Spinal cord (tissue), 10 donors: ENCODE data around the gene NTRK3. TPM values are rescaled to one million over a fixed set of nuclear protein-coding genes. Genes with fewer than 3 reads are reported as not detected.
A peak's percentile ranks its signal among the peaks of the same experiment; 100 is the strongest.

Experiments used
- DNase-seq, 6 donors: peaks; one replicate each; pipeline versions ENCODE4 v3.0.0 to v3.0.0-alpha.2; 2013 to 2015; ENCODE audit warnings: low spot score in 6 of 6, low read depth in 4 of 6
- H3K27ac ChIP-seq: one replicate; pipeline ENCODE4 v1.5.1; 2013; ENCODE audit warnings: low read depth, low read length, control low read depth
- H3K27me3 ChIP-seq: one replicate; pipeline ENCODE4 v1.6.1; 2013; ENCODE audit warnings: low read length; ENCODE audit not compliant: control insufficient read depth, insufficient read depth
- H3K36me3 ChIP-seq: one replicate; pipeline ENCODE4 v1.6.1; 2013; ENCODE audit warnings: low read length; ENCODE audit not compliant: control insufficient read depth, insufficient read depth
- H3K4me1 ChIP-seq: one replicate; pipeline ENCODE4 v1.6.1; 2013; ENCODE audit warnings: low read length; ENCODE audit not compliant: control insufficient read depth, insufficient read depth
- H3K4me3 ChIP-seq: one replicate; pipeline ENCODE4 v1.5.1; 2013; ENCODE audit warnings: low read depth, low read length, control low read depth
- H3K9me3 ChIP-seq: one replicate; pipeline ENCODE4 v1.6.1; 2013; ENCODE audit warnings: low read length; ENCODE audit not compliant: control insufficient read depth, insufficient read depth
- WGBS: methylation state at CpG from one replicate; pipeline ENCODE4 v1.1.5; 2013; ENCODE audit warnings: missing lambda C conversion rate; ENCODE audit not compliant: insufficient coverage; 5-methylcytosine and 5-hydroxymethylcytosine counted together
- polyA plus RNA-seq, 2 donors: library from polyadenylated mRNA; unstranded; fragments of 120-200 nt; gene quantifications; one replicate each; pipeline ENCODE4 v1.2.1, GENCODE V29; 2013; ENCODE audit not compliant: insufficient read length in 2 of 2
- total RNA-seq, 2 donors: library from RNA; depleted of rRNA in 1 of 2; stranded (reverse); fragments of 120-200 nt in 1 of 2; fragments of >200 nt in 1 of 2; gene quantifications; one replicate each; pipeline versions ENCODE4 v1.2.3 to v1.2.4, GENCODE V29; 2013 to 2014
- donor health status: healthy.

Gene NTRK3
- total and polyA plus RNA-seq, 4 donors: 49.5 to 68.1 (median 60.9) TPM

DNA sequence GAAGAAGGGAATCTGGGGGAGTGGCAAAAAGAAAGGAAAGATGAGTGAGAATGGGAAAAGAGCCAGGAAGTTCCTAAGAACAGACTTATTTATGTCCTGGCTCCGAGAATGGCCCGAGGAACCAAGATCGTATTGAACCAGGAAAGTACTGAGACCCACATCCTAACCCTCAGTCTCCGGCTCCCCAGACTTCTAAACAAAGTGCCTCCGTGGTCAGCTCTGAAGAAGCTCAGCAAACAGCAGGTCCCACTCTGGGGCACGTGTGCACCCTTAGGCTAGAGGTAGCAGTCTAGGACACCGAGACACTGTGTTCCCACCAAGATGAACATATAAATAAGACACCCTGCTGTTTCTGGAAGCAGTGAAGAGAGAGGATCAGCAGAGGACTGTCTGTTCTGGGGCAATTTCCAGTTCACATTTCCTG lies 307.4 kb downstream of the NTRK3 start:
- H3K4me3 ChIP-seq: no peak overlapping the region
- H3K4me1 ChIP-seq: peaks cover 34% of the 10 kb centered on the region
- WGBS: 44% methylated on average over 6 of the region's 7 CpGs
- peak overlapping the region; percentile 58 for H3K27ac ChIP-seq
- peaks cover 4% of the 10 kb centered on the region for H3K36me3 ChIP-seq
- no peaks in the 10 kb centered on the region for H3K27me3 ChIP-seq
- DNase-seq: peak in 1 of 6 donors; percentile 55
- no peaks in the 10 kb centered on the region for H3K9me3 ChIP-seq

DNA sequence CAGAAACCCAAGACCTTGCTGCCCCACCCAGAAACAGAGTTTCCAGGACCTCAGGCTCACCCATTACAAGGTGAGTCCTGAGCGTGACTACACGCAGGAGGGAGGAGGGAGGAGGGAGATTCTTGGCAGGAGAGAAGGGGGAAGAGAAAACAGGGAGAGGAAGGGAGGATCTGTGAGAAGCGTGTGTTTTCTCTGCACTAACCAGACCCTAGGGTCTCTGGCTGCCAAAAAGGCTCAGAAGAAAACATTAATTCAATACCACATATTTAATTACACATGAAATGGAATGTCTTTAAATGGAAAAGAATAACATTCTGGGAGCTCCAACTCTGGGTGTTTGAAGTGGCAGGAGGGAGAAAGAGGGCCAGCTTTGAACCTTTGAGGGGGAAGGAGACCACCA lies 309.0 kb downstream of the NTRK3 start:
- peak in 1 of 6 donors; percentile 49 for DNase-seq
- Histone ChIP-seq H3K36me3 (peaks cover under 1% of the 10 kb centered on the region), H3K9me3 (no peaks in the 10 kb centered on the region), H3K27me3 (no peaks in the 10 kb centered on the region), H3K4me3 (no peak overlapping the region), H3K27ac (peak overlapping the region; percentile 40), H3K4me1 (peaks cover 31% of the 10 kb centered on the region)
- no CpG with 5 or more reads among the region's 3 CpGs for WGBS

- 100% methylated on average over 1 of the region's 3 CpGs for WGBS
- Histone ChIP-seq H3K9me3 (no peaks in the 10 kb centered on the region), H3K4me1 (peaks cover 39% of the 10 kb centered on the region), H3K36me3 (peaks cover 7% of the 10 kb centered on the region), H3K27me3 (no peaks in the 10 kb centered on the region), H3K27ac (peak overlapping the region; percentile 73), H3K4me3 (no peak overlapping the region)
- DNase-seq: no peak
Measured at GRCh38 chr15:87945246-87945645, 311.3 kb downstream of the NTRK3 start.

DNA sequence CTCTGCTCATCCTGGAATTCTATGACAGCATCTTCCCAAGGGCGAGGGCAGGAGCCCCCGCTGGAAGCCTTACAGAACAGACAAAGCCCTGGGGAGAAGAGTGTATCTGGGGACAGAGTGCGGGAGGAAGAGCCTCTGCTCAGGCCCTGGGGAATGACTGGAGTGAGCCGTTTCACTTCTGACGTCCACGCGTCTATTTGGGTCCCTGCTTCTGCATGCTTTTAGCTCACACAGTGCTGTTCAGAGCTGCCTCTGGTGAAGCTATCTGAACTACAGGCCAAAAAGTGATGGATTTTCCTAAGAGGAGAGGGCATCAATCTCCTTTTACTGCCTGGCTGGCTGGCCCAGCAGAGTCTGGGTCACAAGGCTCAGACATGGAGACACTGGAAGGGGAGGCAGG lies 311.8 kb downstream of the NTRK3 start:
- peak in 2 of 6 donors; percentile 25 to 48 for DNase-seq
- Histone ChIP-seq H3K4me1 (peaks cover 40% of the 10 kb centered on the region), H3K9me3 (no peaks in the 10 kb centered on the region), H3K27ac (peak overlapping the region; percentile 73), H3K36me3 (peaks cover 11% of the 10 kb centered on the region), H3K27me3 (no peaks in the 10 kb centered on the region), H3K4me3 (no peak overlapping the region)
- 32% methylated on average over 5 of the region's 7 CpGs for WGBS

DNA sequence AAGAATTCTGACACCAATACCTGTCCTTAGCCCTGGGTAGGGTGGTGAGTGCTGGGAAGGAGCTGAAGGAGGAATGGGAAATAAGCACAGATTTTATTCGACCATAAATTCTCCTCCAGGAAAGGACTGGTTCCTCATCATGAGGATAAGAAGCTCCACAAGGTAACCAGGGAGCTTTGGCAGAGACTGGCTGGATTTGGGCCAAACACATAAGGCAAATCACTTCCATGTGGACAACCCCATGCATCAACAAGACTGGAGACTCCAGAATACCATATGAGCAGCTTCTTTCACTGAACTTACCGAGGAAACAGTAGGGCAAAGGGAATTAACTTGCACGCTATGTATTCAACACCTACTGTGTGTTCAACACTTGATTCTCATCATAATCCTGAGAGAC lies 312.5 kb downstream of the NTRK3 start:
- peak overlapping the region; percentile 73 for H3K27ac ChIP-seq
- whole genome bisulfite sequencing: 60% methylated on average over 1 of the region's 3 CpGs
- peaks cover 11% of the 10 kb centered on the region for H3K36me3 ChIP-seq
- H3K9me3 ChIP-seq: no peaks in the 10 kb centered on the region
- DNase-seq: peak in 4 of 6 donors; percentile 45 to 75 (median 58)
- peaks cover 34% of the 10 kb centered on the region for H3K4me1 ChIP-seq
- H3K27me3 ChIP-seq: no peaks in the 10 kb centered on the region
- H3K4me3 ChIP-seq: no peak overlapping the region

GRCh38 chr15:87943626-87944025 lies 312.9 kb downstream of the NTRK3 start:
- H3K27ac ChIP-seq: no peak overlapping the region
- H3K9me3 ChIP-seq: no peaks in the 10 kb centered on the region
- peaks cover 11% of the 10 kb centered on the region for H3K36me3 ChIP-seq
- 80% methylated on average over 3 of the region's 3 CpGs for WGBS
- no peak for DNase-seq
- no peak overlapping the region for H3K4me3 ChIP-seq
- H3K4me1 ChIP-seq: peaks cover 34% of the 10 kb centered on the region
- no peaks in the 10 kb centered on the region for H3K27me3 ChIP-seq

DNA sequence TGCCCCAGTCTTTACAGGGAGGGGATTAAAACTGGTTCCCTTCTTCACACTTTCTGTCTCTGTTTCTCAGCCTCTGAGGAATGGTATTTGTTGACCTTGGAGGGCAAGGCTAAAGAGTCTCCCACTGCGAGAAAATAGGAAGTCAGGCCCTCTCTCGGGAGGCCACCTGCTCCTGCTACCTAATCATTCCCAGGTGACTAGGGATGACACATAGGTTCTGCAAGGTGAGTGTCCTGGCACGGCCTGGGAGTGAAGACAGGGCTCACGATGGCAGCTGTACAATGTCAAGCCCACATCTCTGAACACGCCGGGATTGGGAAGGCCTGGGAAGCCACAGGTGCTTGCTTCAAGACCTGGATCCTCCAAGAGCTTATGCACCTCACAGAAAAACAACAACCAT lies 314.2 kb downstream of the NTRK3 start:
- Histone ChIP-seq H3K4me1 (peaks cover 28% of the 10 kb centered on the region), H3K4me3 (no peak overlapping the region), H3K27ac (no peak overlapping the region), H3K27me3 (no peaks in the 10 kb centered on the region), H3K9me3 (no peaks in the 10 kb centered on the region), H3K36me3 (peaks cover 11% of the 10 kb centered on the region)
- WGBS: 87% methylated on average over 6 of the region's 6 CpGs
- no peak for DNase-seq

GRCh38 chr15:87941606-87942005 lies 314.9 kb downstream of the NTRK3 start:
- no peak for DNase-seq
- Histone ChIP-seq H3K9me3 (no peaks in the 10 kb centered on the region), H3K27ac (no peak overlapping the region), H3K36me3 (peaks cover 11% of the 10 kb centered on the region), H3K27me3 (no peaks in the 10 kb centered on the region), H3K4me3 (no peak overlapping the region), H3K4me1 (peaks cover 28% of the 10 kb centered on the region)
- WGBS: 51% methylated on average over 3 of the region's 5 CpGs

- no CpG with 5 or more reads among the region's 2 CpGs for WGBS
- Histone ChIP-seq H3K27ac (no peak overlapping the region), H3K27me3 (no peaks in the 10 kb centered on the region), H3K4me3 (no peak overlapping the region), H3K9me3 (no peaks in the 10 kb centered on the region), H3K36me3 (peaks cover 11% of the 10 kb centered on the region), H3K4me1 (peaks cover 28% of the 10 kb centered on the region)
- no peak for DNase-seq
Measured at GRCh38 chr15:87940768-87941167, 315.8 kb downstream of the NTRK3 start.

GRCh38 chr15:87939848-87940457 lies 316.6 kb downstream of the NTRK3 start:
- peaks cover 22% of the 10 kb centered on the region for H3K4me1 ChIP-seq
- no peak for DNase-seq
- H3K9me3 ChIP-seq: no peaks in the 10 kb centered on the region
- 58% methylated on average over 2 of the region's 2 CpGs for WGBS
- H3K27ac ChIP-seq: no peak overlapping the region
- peaks cover 11% of the 10 kb centered on the region for H3K36me3 ChIP-seq
- no peak overlapping the region for H3K4me3 ChIP-seq
- H3K27me3 ChIP-seq: no peaks in the 10 kb centered on the region
